ENCODE data around the gene TTC7B. TPM values are rescaled to one million over a fixed set of nuclear protein-coding genes. Genes with fewer than 3 reads are reported as not detected.
"Not testable (repeated sequence)": the region's sequence is repeated elsewhere in the genome, so short reads cannot be mapped to it uniquely, and the experiment has no call there.

Gene TTC7B
- total and polyA plus RNA-seq, 2 donors (not counting 3 experiments of a cell fraction or from before 2014, with no cell fraction given), result 46.8 to 76.5 TPM

DNA sequence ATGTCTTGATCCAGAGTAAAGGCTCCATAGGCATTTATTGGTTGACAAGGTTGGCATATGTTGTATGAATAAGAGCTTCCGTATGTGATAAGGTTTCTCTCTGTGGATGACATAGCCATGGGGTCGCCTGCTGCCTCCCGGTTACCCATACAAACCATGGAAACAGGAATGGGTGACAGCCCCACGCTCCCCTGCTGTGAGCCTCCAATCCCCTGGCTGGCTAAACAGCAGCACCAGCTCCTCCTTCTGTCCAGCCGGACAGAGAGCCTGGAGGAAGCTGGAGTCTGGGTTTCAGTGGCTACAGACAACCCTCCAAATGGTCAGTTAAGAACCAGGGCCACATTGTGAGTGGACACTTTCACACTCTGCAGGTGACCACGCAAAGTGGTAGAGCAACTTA, 288.3 kb downstream of the TTC7B start:
- no peak for TF ChIP-seq EZH2 (IDR thresholded peaks at IDR 0.05; ENCODE audit: borderline replicate concordance, low read depth, low read length, severe bottlenecking)
- no peak for TF ChIP-seq POLR2AphosphoS5 (IDR thresholded peaks at IDR 0.05; ENCODE audit: insufficient read depth, low read depth, low read length)
- no peak for TF ChIP-seq GATA2 (IDR thresholded peaks at IDR 0.05; ENCODE audit: insufficient read depth, insufficient read length, low read depth, low read length)
- TF ChIP-seq POLR2A (IDR thresholded peaks at IDR 0.05; ENCODE audit: low read depth, low read length), result no peak
- ChIA-PET POLR2A (no interaction called here), CTCF (no interaction called here)
- no peak overlapping the region for H2AFZ ChIP-seq (ENCODE audit: low read depth, low read length)
- no TSS peak for BruUV-seq (replicated peaks)
- H3K4me1 ChIP-seq (ENCODE audit: control insufficient read depth, extremely low read depth, insufficient read depth, low read length), result no peaks in the 10 kb centered on the region
- DNase-seq (ENCODE audit: low read depth, low spot score) (no peak), FAIRE-seq (no peak)
- dilution Hi-C loops (cut with MboI; ENCODE audit: extremely low pct_ligation_motif_present, low sequenced_read_pairs), result no loop called here
- no peak overlapping the region for H3K4me2 ChIP-seq (ENCODE audit: insufficient read depth, low read length)
- H4K20me1 ChIP-seq (replicated peaks; ENCODE audit: control insufficient read depth, extremely low read depth, insufficient read depth, low read length), result no peaks in the 10 kb centered on the region
- no peaks in the 10 kb centered on the region for H3K27me3 ChIP-seq (ENCODE audit: control insufficient read depth in 2 of 2, insufficient read depth in 2 of 2, low read length in 2 of 2)
- no peaks in the 10 kb centered on the region for H3K9me1 ChIP-seq (replicated peaks; ENCODE audit: control insufficient read depth, extremely low read depth, insufficient read depth, low read length)
- no peaks in the 10 kb centered on the region for H3K79me2 ChIP-seq (ENCODE audit: control insufficient read depth, insufficient read depth, low read length)
- intact Hi-C loops (cut with micrococcal nuclease), result no loop called here
- no peaks in the 10 kb centered on the region for H3K9me3 ChIP-seq (replicated peaks; ENCODE audit: control insufficient read depth, insufficient read depth, low read length)
- no peaks in the 10 kb centered on the region for H3K36me3 ChIP-seq (ENCODE audit: control insufficient read depth in 2 of 2, extremely low read depth in 1 of 2, insufficient read depth in 2 of 2, low read length in 2 of 2)
- no peak overlapping the region for H3K27ac ChIP-seq (ENCODE audit: insufficient read depth, low read depth, low read length)
- no peak overlapping the region for H3K9ac ChIP-seq (replicated peaks; ENCODE audit: extremely low read depth, insufficient read depth, low read length)
- H3K4me3 ChIP-seq (replicated peaks in 1 of 3; ENCODE audit: insufficient read depth in 1 of 3, low read depth in 1 of 3, low read length in 3 of 3), result no peak overlapping the region

DNA sequence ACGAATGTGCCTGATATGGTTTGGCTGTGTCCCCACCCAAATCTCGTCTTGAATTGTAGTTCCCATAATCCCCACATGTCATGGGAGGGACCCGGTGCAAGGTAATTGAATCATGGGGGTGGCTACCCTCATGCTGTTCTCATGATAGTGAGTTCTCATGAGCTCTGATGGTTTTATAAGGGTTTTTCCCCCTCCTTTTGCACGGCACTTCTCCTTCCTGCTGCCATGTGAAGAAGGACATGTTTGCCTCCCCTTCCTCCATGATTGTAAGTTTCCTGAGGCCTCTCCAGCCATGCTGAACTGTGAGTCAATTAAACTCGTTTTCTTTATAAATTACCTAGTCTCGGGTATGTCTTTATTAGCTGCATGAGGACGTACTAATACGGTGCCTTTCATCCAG, 289.7 kb downstream of the TTC7B start:
- H3K79me2 ChIP-seq (ENCODE audit: control insufficient read depth, insufficient read depth, low read length); intact Hi-C loops (cut with micrococcal nuclease); DNase-seq (ENCODE audit: low read depth, low spot score); BruUV-seq (replicated peaks); H3K4me1 ChIP-seq (ENCODE audit: control insufficient read depth, extremely low read depth, insufficient read depth, low read length); H3K9ac ChIP-seq (replicated peaks; ENCODE audit: extremely low read depth, insufficient read depth, low read length); H3K4me3 ChIP-seq (replicated peaks in 1 of 3; ENCODE audit: insufficient read depth in 1 of 3, low read depth in 1 of 3, low read length in 3 of 3); dilution Hi-C loops (cut with MboI; ENCODE audit: extremely low pct_ligation_motif_present, low sequenced_read_pairs); H4K20me1 ChIP-seq (replicated peaks; ENCODE audit: control insufficient read depth, extremely low read depth, insufficient read depth, low read length); CTCF ChIA-PET; H3K9me1 ChIP-seq (replicated peaks; ENCODE audit: control insufficient read depth, extremely low read depth, insufficient read depth, low read length); H2AFZ ChIP-seq (ENCODE audit: low read depth, low read length); FAIRE-seq; POLR2A ChIA-PET; H3K27ac ChIP-seq (ENCODE audit: insufficient read depth, low read depth, low read length); H3K36me3 ChIP-seq (ENCODE audit: control insufficient read depth in 2 of 2, extremely low read depth in 1 of 2, insufficient read depth in 2 of 2, low read length in 2 of 2); H3K4me2 ChIP-seq (ENCODE audit: insufficient read depth, low read length); H3K27me3 ChIP-seq (ENCODE audit: control insufficient read depth in 2 of 2, insufficient read depth in 2 of 2, low read length in 2 of 2); H3K9me3 ChIP-seq (replicated peaks; ENCODE audit: control insufficient read depth, insufficient read depth, low read length): not testable (repeated sequence)

GRCh38 chr14:90525353-90526028, 290.7 kb downstream of the TTC7B start:
- H2AFZ ChIP-seq (ENCODE audit: low read depth, low read length); intact Hi-C loops (cut with micrococcal nuclease); dilution Hi-C loops (cut with MboI; ENCODE audit: extremely low pct_ligation_motif_present, low sequenced_read_pairs); H3K36me3 ChIP-seq (ENCODE audit: control insufficient read depth in 2 of 2, extremely low read depth in 1 of 2, insufficient read depth in 2 of 2, low read length in 2 of 2); H3K4me2 ChIP-seq (ENCODE audit: insufficient read depth, low read length); DNase-seq (ENCODE audit: low read depth, low spot score); H3K27ac ChIP-seq (ENCODE audit: insufficient read depth, low read depth, low read length); H3K9me1 ChIP-seq (replicated peaks; ENCODE audit: control insufficient read depth, extremely low read depth, insufficient read depth, low read length); H3K4me1 ChIP-seq (ENCODE audit: control insufficient read depth, extremely low read depth, insufficient read depth, low read length); CTCF ChIA-PET; POLR2A ChIA-PET; H3K27me3 ChIP-seq (ENCODE audit: control insufficient read depth in 2 of 2, insufficient read depth in 2 of 2, low read length in 2 of 2); H4K20me1 ChIP-seq (replicated peaks; ENCODE audit: control insufficient read depth, extremely low read depth, insufficient read depth, low read length); H3K79me2 ChIP-seq (ENCODE audit: control insufficient read depth, insufficient read depth, low read length); H3K9me3 ChIP-seq (replicated peaks; ENCODE audit: control insufficient read depth, insufficient read depth, low read length); H3K9ac ChIP-seq (replicated peaks; ENCODE audit: extremely low read depth, insufficient read depth, low read length); H3K4me3 ChIP-seq (replicated peaks in 1 of 3; ENCODE audit: insufficient read depth in 1 of 3, low read depth in 1 of 3, low read length in 3 of 3); BruUV-seq (replicated peaks): not testable (repeated sequence)
- peak; percentile 81 for FAIRE-seq

All from endothelial cell of umbilical vein (primary cell).